Stimulated activated CD4-positive, alpha-beta T cell treated with anti-CD3 and anti-CD28 coated beads, Interleukin-15, amount 100 ng/mL, for 48 hours (primary cell): Measurements from ENCODE around the gene GOLGA6L10.
"Not testable (repeated sequence)": the region's sequence is repeated elsewhere in the genome, so short reads cannot be mapped to it uniquely, and the experiment has no call there.

ENCODE experiments used
- DNase-seq, 2 donors: peaks; one replicate each; pipeline ENCODE4 v3.0.0-alpha.2; 2020; ENCODE audit warnings: low read depth in 2 of 2

Gene GOLGA6L10

DNA sequence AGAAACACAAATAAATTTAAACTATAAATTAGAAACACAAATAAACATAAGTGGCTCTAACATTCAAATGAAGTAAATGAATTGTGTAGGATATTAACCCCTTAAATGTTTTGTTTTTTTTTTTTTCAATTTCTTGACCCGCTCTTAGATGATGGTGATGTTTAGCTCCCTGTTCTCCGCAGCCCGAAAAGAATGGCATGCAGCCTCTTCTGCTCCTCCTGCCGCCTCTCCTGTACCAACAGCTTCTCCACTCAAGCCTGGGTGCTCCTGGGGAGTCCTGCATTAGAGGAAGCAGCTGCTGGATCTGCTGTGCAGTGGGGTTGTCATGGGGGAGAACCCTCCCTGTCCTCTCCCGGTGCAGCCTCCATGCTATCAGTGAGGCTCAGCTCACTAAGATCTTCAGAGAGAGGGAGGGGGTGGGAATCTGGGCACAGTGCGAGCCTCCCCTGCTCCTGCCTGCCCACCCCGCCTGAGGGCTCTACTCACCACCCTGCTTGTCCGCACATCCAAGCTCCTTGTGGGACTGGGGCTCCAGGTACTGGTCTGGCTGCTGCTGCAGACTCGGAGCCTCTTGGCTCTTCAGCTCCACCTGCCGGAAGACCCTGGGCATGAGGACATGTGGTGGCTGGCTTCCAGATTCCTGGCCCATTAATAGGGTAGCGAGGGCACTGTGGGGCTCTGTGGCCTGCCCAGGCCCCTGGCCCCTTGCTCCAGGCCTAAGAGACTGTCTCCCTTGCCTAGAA lies 6.5 kb downstream of the GOLGA6L10 start:
- peak in 1 of 2 donors; percentile 15 for DNase-seq

DNA sequence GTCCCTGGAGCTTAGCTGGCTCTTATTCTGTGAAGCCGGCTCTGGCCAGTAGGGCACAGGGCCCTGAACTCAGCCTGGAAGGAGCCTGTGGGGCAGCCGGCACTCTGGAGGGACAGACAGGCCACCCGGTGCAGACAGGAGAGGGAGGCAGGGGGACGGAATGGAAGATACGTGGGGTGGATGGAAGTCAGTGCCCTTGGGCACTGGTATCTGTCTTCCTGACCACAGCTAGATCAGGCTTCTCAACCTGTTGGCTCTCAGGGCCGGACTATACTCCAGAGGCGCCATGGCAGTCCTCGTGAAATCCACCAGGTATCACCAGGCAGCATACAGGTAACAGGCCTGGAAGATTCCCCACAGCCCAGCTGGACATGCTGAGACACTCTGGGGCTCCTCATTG lies 10.7 kb downstream of the GOLGA6L10 start:
- not testable (repeated sequence) for DNase-seq

DNA sequence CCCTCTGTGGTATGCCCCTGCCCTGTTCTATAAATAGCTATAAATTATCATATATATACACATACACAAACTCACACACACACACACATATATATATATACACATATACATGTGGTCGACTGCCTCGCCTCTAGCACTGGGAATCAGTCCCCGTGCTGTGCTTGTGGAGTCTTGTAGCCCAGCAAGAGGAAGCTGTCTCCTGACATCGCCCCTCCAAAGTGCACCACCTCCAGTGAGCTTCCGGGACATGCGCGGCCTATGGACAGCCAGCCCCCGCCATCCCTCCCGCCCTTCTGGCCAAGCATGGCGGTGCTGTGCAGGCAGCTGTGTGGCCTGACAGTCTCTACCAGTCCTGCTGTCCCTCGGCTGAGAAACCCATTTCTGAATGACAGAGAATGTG lies 11.2 kb downstream of the GOLGA6L10 start:
- not testable (repeated sequence) for DNase-seq

DNA sequence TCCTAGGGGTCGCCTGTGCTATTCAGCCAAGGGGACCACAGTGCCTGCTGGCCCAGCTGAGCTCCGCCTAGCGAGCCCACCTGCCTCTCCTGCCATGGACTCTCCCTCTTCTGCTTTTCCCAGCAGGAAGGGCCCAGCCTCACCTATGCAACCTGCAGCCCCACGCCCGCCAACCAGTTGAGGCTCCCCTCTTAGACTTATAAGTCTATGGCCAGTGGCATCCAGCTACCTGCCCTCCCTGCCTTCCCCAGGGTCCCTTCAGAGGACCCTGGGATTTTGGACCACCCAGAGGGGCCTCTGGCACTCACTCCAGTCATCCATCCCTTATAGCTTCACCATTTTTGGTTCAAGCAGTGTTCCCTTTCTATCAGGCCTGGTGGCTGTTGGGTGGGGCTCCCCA lies 12.2 kb downstream of the GOLGA6L10 start:
- DNase-seq, result not testable (repeated sequence)

DNA sequence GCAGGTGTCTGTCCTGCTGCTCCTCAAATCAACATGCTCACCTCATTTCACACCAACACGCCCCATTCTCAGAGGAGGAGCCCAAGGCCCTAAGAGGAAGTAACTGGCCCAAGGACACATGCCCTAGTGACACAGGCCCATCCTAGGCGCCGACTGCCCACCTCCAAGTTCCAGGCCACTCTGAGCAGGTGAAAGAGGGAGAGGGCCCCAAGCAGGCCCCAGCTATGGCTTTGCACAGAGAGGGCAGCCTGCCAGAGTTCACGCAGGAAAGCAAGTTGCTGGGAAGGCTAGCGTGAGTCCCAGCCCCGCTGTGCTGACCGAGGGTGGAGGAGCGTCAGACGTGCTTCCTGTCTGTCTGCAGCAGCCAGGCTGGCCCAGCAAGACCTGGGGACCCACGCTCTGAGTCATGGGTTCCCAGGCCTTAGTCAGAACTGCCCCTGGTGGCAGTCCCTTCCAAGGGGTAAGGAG lies 13.1 kb downstream of the GOLGA6L10 start:
- DNase-seq, result not testable (repeated sequence)

DNA sequence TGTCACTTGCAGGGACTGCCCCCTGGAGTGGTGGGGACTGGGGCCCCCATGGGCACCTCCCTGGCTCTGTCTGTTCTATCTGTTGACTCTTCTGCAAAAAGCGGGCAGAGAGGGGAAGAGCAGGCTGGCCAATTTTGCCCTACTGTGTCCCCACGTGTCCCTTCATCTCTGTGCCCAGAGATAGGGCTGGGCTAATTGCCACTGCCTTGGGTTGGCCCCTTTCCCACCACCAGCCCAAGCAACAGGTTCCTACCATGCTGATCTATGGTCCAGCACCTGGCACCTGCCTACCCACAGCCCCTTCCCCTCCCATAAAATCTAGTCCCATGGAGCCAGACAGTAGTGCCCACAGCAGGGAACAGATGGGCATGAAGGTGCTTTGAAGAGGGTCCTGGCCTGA lies 14.3 kb downstream of the GOLGA6L10 start:
- not testable (repeated sequence) for DNase-seq

DNA sequence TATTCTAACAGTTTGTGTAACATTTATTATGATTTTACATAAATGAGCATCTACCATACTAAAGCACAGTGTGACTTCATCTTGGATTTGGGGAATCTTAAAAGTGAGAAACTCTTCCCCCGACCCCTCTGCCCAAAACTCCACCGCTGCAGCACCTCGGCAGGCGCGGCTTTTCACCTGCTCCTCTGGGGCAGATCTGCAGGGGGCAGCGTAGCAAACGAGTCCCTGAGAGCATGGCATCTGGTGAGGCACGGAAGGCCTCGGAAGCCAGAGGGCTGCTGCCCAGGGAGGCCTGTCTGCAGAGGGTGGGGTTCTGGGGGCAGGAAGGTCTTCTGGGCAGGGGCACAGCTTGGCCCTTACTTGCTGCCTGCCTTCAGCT lies 14.7 kb downstream of the GOLGA6L10 start:
- DNase-seq, result not testable (repeated sequence)

DNA sequence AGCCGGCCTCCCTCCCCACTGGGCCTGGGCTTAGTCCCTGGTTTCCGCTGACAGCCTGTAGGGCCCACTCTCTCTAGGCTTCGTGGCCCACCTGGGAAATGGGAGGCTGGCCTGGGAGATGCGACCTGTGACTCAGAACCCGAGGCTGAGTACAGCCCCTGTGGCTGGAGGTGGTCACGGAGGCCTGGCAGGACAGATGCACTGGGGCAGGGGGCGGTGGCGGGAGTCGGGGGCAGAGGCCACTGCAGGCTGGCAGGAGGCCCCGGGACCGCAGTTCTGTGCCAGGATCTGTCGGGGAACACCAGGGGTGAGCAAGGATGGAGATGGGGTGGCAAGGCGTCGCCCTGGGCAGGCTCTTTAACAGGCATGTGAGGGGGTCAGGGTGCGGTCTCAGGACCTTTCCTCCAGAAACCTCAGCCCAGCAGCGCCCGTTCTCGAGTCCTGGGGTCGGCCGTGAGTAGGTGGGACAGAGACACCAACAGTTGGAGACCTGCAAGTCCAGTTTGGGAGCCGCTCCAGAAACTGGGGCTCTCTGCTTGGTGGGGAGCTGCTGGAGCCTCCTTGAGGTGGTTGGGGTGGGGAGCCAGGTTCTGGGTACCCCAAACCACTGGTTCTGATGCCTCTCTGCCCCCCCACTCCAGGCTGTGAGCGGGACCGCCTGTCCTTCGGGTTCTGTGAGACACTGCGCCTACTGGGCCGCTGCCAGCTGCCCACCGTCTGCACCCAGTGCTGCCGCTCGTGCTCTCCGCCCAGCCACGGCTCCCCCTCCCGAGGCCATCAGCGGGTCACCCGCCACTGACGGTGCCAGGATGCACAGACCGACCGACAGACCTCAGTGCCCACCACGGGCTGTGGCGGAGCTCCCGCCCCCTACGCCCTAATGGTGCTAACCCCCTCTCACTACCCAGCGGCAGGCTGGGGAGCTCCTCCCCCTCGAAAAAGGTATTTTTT lies 15.4 kb downstream of the GOLGA6L10 start:
- DNase-seq, result not testable (repeated sequence)

DNA sequence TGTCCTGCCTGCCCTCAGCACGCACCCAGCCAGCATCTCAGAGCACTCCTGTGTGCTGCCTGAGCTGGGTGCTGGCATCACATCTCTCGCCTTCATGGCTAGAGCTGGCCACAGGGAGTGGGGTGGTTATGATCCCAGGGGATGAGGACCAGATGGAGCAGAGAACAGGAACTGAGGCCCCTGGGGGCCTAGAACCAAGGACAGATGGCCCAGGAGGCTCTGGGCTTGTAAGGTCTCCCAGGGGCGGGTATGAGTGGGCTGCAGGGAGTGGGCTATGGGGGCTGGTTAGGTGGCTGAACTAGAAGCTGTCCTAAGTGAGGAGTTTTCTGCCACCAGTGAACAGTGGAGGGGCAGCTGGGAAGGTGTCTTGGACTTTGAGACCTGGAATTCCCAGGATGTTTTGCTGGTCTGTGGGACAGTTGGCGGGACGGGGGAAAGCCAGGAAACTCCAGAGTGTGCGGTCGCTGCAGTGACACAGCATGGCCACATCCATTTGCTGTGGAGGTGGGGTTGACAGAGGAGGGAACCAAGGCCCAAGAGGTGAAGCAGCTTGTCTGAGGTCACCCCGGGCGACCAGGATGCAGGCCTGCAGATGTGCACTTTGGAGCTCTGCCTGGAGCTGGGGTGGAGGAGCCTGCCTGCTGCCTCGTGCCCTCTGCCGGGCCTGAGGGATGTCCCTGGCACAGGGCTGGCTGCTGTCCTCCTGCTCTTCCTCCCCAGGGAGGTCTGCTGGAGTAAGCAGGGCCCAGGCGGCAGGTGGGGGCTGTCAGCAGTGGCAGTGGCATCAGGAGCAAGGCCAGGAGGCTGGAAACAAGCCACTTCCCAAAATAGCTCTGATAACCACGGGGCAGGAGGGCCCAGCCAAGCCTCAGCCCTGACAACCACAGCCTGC lies 16.3 kb downstream of the GOLGA6L10 start:
- not testable (repeated sequence) for DNase-seq

DNA sequence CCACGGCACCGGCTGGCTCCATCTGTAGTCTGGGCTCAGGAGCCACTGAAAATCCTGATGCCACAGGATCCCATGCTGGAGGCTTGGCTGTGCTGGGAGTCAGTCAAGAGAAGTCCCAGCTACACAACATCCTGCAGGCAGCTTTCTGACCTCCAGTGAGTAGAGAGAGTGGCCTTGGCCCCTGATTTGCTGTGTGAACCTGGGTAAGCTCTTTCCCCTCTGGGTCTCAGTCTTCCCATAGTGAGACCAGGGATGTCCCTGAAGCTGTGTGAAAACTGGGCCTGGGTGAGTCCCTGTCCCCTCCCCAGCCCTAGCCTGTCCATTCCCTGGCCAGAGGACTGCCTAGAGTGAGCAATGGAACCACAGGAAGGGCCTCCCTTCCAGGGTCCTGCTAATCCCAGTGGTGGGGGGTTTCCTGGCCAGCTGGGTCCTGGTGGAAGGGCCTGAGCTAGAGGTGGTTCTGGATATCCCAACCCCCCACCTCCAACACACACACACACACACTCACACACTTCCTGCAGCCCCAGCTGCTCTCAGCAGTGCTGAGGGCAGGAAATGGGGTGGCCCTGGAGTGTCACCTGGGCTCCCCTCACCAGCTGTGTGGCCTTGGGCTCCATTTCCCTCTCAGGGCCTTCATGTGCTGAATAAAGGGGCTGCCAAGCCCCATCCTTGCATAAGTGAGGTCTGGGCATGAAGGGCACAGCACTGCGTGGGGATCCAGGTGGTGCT lies 17.5 kb downstream of the GOLGA6L10 start:
- DNase-seq, result not testable (repeated sequence)

DNA sequence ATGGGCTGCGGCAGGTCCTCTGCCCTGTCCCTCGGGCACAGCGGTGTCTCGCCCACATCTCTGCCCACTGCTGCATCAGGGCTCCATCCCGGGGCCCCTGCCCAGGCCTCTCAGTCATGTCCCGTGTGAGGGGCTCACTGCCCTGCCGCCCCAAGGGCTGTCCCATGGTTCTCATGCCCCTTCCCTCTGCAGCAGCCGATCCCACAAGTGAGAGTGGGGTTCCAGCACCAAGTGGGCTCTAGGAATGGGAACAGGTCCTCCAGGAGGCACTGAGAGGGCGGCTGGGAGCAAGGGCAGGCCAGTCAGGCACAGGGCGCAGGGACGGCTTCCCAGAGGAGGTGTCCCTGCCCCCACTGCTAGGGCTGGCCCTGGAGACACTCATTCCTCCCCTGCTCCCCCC lies 18.4 kb downstream of the GOLGA6L10 start:
- DNase-seq, result not testable (repeated sequence)

DNA sequence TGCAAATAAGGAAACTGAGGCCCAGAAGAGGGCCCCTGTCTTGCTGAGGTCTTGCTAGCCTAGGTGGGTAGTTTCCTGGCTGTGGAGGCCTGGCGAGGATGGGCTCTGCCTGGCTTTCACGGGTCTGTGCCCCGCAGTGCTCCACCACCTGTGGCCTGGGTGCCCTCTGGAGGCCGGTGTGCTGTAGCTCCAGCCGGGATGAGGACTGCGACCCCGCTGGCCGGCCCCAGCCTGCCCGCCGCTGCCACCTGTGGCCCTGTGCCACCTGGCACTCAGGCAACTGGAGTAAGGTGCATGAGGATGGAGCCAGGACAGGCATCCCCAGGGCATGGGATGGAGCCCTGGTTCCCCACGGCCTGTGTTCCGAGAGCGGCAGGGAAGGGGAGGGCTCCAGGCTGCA lies 20.2 kb downstream of the GOLGA6L10 start:
- DNase-seq, result not testable (repeated sequence)

DNA sequence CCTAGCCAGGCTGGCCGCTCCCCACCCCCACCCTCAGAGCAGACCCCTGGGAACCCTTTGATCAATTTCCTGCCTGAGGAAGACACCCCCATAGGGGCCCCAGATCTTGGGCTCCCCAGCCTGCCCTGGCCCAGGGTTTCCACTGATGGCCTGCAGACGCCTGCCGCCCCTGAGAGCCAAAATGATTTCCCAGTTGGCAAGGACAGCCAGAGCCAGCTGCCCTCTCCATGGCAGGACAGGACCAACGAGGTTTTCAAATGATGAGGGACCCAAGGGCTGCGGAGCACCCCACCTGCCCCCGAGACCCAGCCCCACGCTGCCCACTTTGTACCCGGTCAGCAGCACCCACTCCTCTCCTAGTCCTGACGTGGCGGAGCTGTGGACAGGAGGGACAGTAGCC lies 21.9 kb downstream of the GOLGA6L10 start:
- DNase-seq, result not testable (repeated sequence)

DNA sequence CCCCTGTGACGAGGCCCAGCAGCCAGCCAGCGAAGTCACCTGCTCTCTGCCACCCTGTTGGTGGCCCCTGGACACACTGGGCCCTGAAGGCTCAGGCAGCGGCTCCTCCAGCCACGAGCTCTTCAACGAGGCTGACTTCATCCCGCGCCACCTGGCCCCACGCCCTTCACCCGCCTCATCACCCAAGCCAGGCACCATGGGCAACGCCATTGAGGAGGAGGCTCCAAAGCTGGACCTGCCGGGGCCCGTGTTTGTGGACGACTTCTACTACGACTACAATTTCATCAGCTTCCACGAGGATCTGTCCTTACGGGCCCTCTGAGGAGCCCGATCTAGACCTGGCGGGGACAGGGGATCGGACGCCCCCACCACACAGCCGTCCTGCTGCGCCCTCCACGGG lies 22.4 kb downstream of the GOLGA6L10 start:
- not testable (repeated sequence) for DNase-seq

DNA sequence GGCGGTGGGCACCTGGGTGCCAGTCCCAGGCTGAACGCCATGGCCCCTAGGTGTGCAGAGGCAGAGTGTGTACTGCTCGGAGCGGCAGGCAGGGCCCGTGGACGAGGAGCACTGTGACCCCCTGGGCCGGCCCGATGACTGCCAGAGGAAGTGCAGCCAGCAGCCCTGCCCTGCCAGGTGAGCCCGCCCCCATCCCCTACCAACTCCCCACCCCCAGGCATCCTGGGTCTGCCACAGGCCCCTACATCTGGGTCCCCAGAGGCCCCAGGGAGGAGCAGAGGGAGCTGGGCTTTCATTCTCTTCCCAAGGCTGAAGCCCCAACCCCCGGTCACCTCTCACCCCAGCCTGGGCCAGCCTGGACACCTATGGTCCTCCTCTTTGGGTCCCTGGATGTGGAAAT lies 23.6 kb downstream of the GOLGA6L10 start:
- DNase-seq, result not testable (repeated sequence)

DNA sequence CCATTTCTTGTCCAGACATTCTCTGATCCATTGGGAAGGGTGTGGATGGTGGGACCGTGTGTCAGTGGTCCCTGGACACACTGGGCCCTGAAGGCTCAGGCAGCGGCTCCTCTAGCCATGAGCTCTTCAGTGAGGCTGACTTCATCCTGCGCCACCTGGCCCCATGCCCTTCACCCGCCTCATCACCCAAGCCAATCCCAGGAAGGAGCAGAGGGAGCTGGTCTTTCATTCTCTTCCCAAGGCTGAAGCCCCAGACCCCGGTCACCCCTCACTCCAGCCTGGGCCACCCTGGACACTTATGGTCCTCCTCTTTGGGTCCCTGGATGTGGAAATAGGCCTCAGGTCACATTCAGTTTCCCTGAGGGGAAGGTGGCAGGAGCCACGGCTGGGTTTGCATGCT lies 24.4 kb downstream of the GOLGA6L10 start:
- DNase-seq, result not testable (repeated sequence)

DNA sequence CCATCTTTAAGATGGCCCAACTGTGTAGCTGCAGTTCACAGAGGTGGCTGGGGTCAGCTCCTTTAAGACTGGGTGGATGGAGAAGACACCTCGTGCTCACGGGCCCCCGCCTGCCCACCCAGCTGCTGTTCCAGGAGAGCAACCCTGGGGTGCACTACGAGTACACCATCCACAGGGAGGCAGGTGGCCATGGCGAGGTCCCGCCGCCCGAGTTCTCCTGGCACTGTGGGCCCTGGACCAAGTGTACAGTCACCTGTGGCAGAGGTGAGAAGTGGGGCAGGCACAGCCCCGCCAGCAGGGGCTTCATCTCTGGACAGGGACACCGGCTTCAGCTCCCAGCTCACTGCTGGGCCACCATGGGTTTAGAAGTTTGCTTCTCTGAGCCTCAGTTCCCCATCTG lies 26.8 kb downstream of the GOLGA6L10 start:
- DNase-seq, result not testable (repeated sequence)

DNA sequence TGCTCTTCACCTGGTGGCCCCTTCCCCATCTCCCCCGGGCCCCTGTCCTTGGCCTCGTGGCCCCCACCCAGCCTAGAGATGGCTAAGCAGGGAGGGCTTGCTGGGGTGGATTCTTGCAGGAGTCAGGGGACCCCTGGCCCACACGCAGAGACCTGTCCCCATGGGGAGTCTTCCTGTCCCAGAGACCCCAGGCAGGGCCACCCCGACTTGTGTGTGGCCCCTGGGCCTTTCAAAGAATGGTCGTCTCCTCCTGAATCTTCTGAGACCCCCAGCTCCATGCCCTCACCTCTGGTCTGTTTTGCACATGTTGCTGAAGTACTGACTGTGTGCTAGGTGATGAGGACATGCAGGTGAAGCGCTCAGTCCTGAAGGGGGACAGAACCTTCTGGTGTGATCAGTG lies 28.4 kb downstream of the GOLGA6L10 start:
- DNase-seq, result not testable (repeated sequence)

DNA sequence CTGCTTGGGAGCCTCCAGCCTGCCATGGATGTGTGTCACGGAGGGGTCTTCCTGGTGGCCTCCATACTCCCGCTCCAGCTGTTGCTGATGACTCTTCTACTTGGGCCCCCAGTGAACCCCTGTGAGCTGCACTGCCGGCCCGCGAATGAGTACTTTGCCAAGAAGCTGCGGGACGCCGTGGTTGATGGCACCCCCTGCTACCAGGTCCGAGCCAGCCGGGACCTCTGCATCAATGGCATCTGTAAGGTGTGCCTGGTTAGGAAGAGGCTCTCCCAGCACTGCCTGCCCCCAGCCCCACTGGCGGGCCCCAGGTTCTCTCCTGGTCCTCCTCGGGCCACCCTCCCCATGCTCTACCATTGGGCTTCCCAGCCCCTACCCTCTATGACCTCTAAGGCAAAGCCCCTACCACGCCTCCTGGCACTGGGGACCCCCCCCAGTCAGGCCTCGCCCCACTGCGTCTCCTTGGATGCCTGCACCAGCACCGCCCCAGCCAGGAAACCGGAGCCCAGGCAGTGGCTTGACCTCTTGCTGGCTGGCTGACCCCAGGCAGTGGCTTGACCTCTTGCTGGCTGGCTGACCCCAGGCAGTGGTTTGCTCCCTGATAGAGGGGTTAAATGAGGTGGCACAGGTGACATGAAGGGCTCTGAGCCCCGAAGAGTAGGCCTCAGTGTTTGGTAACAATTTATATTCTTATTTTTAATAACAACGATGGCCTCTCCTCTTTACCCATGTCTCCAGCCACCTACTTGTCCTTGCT lies 29.6 kb downstream of the GOLGA6L10 start:
- not testable (repeated sequence) for DNase-seq

DNA sequence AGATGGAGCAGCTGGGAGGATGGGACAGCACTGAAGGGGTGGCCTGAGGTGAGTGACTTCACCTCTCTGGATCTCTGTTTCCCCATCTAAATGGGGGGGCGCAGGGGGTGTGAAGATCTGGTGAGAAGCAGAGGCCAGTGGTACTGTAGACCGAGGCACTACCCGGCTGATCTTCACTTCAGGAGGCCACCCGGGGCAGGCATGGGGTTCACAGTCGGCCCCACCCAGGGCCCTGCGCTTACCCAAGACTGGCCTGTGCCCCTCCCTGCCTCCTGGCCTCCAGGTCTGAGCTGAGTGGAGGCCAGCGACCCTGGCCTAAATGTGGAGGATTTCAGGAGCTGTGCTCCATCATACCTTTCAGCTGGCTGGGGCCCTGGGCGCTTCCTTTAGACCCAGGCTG lies 31.0 kb downstream of the GOLGA6L10 start:
- not testable (repeated sequence) for DNase-seq
